Keratinocyte (primary cell): ENCODE measurements around the gene CMSS1. TPM values are rescaled to one million over a fixed set of nuclear protein-coding genes. Genes with fewer than 3 reads are reported as not detected.

Experiments used
- DNase-seq: peaks from one replicate; pipeline ENCODE4 v3.0.0-alpha.2; 2011; ENCODE audit warnings: low read depth, missing footprints, low spot score
- FAIRE-seq: peaks from 2 replicates; lab custom pipeline; 2011; peaks lifted over from hg19 to GRCh38; lab: Jason Lieb, UNC
- H2AFZ ChIP-seq: 2 replicates; pipeline ENCODE4 v1.6.0; 2012; ENCODE audit warnings: low read length, control low read depth, inconsistent platforms; ENCODE audit not compliant: control insufficient read depth
- H3K27ac ChIP-seq: 2 replicates; pipeline ENCODE4 v1.5.1; 2011; ENCODE audit warnings: low read length; ENCODE audit not compliant: control insufficient read depth, insufficient read depth
- H3K27me3 ChIP-seq: 3 replicates; pipeline ENCODE4 v1.6.0; 2011; ENCODE audit warnings: low read length; ENCODE audit not compliant: control insufficient read depth, insufficient read depth; ENCODE audit errors: extremely low read depth
- H3K36me3 ChIP-seq, 2 experiments: 2 replicates in 1 of 2; 3 replicates in 1 of 2; pipeline ENCODE4 v1.5.1; 2011; ENCODE audit warnings: low read length in 2 of 2, mild to moderate bottlenecking in 1 of 2; ENCODE audit not compliant: control insufficient read depth in 2 of 2, insufficient read depth in 2 of 2; ENCODE audit errors: extremely low read depth in 1 of 2
- H3K4me1 ChIP-seq: 3 replicates; pipeline ENCODE4 v1.5.1; 2011; ENCODE audit warnings: low read length; ENCODE audit not compliant: control insufficient read depth, insufficient read depth; ENCODE audit errors: extremely low read depth
- H3K4me2 ChIP-seq: 3 replicates; pipeline ENCODE4 v1.6.0; 2011; ENCODE audit warnings: low read depth, low read length; ENCODE audit not compliant: control insufficient read depth, insufficient read depth; ENCODE audit errors: extremely low read depth
- H3K4me3 ChIP-seq, 3 experiments: fragments of 200-600 bp in 1 of 3; sonication (generic) in 1 of 3; 2 replicates in 2 of 3; 3 replicates in 1 of 3; pipeline ENCODE4 v1.5.1; 2011 to 2016; ENCODE audit warnings: low read length in 3 of 3, mild to moderate bottlenecking in 3 of 3, control low read depth in 2 of 3, inconsistent platforms in 1 of 3, low read depth in 1 of 3, mixed read lengths in 1 of 3, mixed run types in 1 of 3, moderate library complexity in 1 of 3; ENCODE audit not compliant: control insufficient read depth in 2 of 3, insufficient read depth in 2 of 3; ENCODE audit errors: extremely low read depth in 1 of 3
- H3K79me2 ChIP-seq: 2 replicates; pipeline ENCODE4 v1.6.0; 2012; ENCODE audit warnings: low read length; ENCODE audit not compliant: control insufficient read depth, insufficient read depth
- H3K9ac ChIP-seq: 3 replicates; pipeline ENCODE4 v1.6.0; 2011; ENCODE audit warnings: low read length; ENCODE audit not compliant: control insufficient read depth, insufficient read depth; ENCODE audit errors: extremely low read depth
- H3K9me1 ChIP-seq: 3 replicates; pipeline ENCODE4 v1.6.0; 2011; ENCODE audit warnings: low read length; ENCODE audit not compliant: control insufficient read depth, insufficient read depth; ENCODE audit errors: extremely low read depth
- H3K9me3 ChIP-seq: 2 replicates; pipeline ENCODE4 v1.5.1; 2012; ENCODE audit warnings: low read depth, low read length; ENCODE audit not compliant: control insufficient read depth
- H4K20me1 ChIP-seq: 3 replicates; pipeline ENCODE4 v1.6.0; 2011; ENCODE audit warnings: low read length; ENCODE audit not compliant: control insufficient read depth, insufficient read depth; ENCODE audit errors: extremely low read depth
- CTCF ChIP-seq, 3 experiments: IDR thresholded peaks in 1 of 3; conservative IDR thresholded peaks in 1 of 3; optimal IDR thresholded peaks in 1 of 3; 2 replicates in 2 of 3; 3 replicates in 1 of 3; pipeline versions ENCODE3 to v1.5.1; 2011; ENCODE audit warnings: low read length in 3 of 3, mild to moderate bottlenecking in 3 of 3, moderate library complexity in 2 of 3, control low read depth in 1 of 3, inconsistent platforms in 1 of 3; ENCODE audit not compliant: insufficient read depth in 2 of 3; ENCODE audit errors: extremely low read depth in 1 of 3
- EZH2 ChIP-seq: IDR thresholded peaks from one replicate; pipeline ENCODE4 v1.6.1; 2012; ENCODE audit warnings: inconsistent platforms, mild to moderate bottlenecking, low read length, moderate library complexity
- dilution Hi-C: fragments of 300-500 bp; cut with MboI; formaldehyde crosslinking; loops from one replicate; pipeline ENCODE4 v1.7.0; 2020; ENCODE audit warnings: low sequenced_read_pairs; ENCODE audit not compliant: extremely low pct_ligation_motif_present
- polyA plus RNA-seq, 5 experiments: library from polyadenylated mRNA; depleted of rRNA in 3 of 5; stranded (reverse) in 3 of 5; stranded (forward) in 1 of 5; unstranded in 1 of 5; fragments of >200 nt; gene quantifications; 1 replicate in 1 of 5; 2 replicates in 3 of 5; 3 replicates in 1 of 5; pipeline versions ENCODE4 v1.2.1 to v1.2.3, GENCODE V29; 2011 to 2012; ENCODE audit warnings: missing spikeins in 2 of 5, low read depth in 1 of 5, low replicate concordance in 1 of 5

CMSS1 gene
- polyA plus RNA-seq, 1 donor (not counting 4 experiments of a cell fraction or from before 2014, with no cell fraction given), result 37.2 TPM

GRCh38 chr3:100033903-100034471 is 216.3 kb downstream of the CMSS1 start:
- H3K27me3 ChIP-seq, result no peaks in the 10 kb centered on the region
- H3K4me1 ChIP-seq, result peaks cover 36% of the 10 kb centered on the region
- no peak overlapping the region for H3K9ac ChIP-seq
- dilution Hi-C loops, result no loop called here
- DNase-seq (no peak), FAIRE-seq (peak; percentile 68)
- TF ChIP-seq CTCF (optimal IDR thresholded peaks at IDR 0.05 in 1 of 3, IDR thresholded peaks at IDR 0.05 in 1 of 3, conservative IDR thresholded peaks at IDR 0.05 in 1 of 3; ENCODE audit: extremely low read depth in 1 of 3, insufficient read depth in 2 of 3, low read length in 3 of 3) (no peak), EZH2 (no peak)
- H4K20me1 ChIP-seq, result no peaks in the 10 kb centered on the region
- H3K27ac ChIP-seq, result peak overlapping the region; percentile 79
- H3K36me3 ChIP-seq, result no peaks in the 10 kb centered on the region
- no peaks in the 10 kb centered on the region for H3K9me3 ChIP-seq
- no peaks in the 10 kb centered on the region for H3K79me2 ChIP-seq
- H3K4me2 ChIP-seq, result no peak overlapping the region
- no peak overlapping the region for H2AFZ ChIP-seq
- H3K9me1 ChIP-seq, result no peaks in the 10 kb centered on the region
- H3K4me3 ChIP-seq, result no peak overlapping the region

GRCh38 chr3:100039075-100039474 is 221.4 kb downstream of the CMSS1 start:
- no peak overlapping the region for H2AFZ ChIP-seq
- H3K27me3 ChIP-seq, result no peaks in the 10 kb centered on the region
- FAIRE-seq (no peak), DNase-seq (no peak)
- H3K79me2 ChIP-seq, result no peaks in the 10 kb centered on the region
- H3K9ac ChIP-seq, result no peak overlapping the region
- H4K20me1 ChIP-seq, result no peaks in the 10 kb centered on the region
- peaks cover 35% of the 10 kb centered on the region for H3K4me1 ChIP-seq
- no peak overlapping the region for H3K4me3 ChIP-seq
- H3K9me1 ChIP-seq, result no peaks in the 10 kb centered on the region
- H3K27ac ChIP-seq, result no peak overlapping the region
- no peak overlapping the region for H3K4me2 ChIP-seq
- dilution Hi-C loops, result no loop called here
- no peak for TF ChIP-seq CTCF (optimal IDR thresholded peaks at IDR 0.05 in 1 of 3, IDR thresholded peaks at IDR 0.05 in 1 of 3, conservative IDR thresholded peaks at IDR 0.05 in 1 of 3; ENCODE audit: extremely low read depth in 1 of 3, insufficient read depth in 2 of 3, low read length in 3 of 3)
- no peak for TF ChIP-seq EZH2
- no peaks in the 10 kb centered on the region for H3K9me3 ChIP-seq
- H3K36me3 ChIP-seq, result no peaks in the 10 kb centered on the region
